ENCODE measurements around the gene SEPTIN2.

DNA sequence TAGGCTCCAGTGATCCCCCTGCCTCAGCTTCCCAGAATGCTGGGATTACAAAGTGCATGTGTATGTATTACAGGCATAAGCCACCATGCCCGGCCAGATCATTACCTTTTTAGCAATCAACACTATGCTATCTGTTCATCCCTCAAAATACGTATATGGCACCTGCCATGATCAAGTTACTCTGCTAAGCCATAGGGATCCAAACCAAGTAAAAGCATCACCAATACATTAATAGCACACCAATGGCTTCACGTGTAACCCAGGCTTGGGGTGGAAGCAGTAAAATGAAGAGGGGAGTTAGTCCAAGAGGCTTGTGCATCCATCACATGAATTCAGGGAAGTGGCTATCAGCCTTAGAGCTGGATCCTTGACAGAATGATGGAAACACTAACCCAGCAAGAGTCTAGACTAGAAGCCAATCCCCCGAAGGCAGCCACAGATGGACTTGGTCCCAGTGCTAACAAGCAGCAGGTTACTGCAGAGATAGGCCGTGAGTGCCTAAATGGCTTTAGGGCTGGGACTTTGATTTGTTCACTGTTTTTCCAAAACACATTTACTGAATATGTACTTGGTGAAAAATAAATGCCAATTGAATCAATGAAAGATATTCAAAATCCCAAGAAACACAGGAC is 11.6 kb upstream of the SEPTIN2 start:
- TF ChIP-seq, protein P1, sequence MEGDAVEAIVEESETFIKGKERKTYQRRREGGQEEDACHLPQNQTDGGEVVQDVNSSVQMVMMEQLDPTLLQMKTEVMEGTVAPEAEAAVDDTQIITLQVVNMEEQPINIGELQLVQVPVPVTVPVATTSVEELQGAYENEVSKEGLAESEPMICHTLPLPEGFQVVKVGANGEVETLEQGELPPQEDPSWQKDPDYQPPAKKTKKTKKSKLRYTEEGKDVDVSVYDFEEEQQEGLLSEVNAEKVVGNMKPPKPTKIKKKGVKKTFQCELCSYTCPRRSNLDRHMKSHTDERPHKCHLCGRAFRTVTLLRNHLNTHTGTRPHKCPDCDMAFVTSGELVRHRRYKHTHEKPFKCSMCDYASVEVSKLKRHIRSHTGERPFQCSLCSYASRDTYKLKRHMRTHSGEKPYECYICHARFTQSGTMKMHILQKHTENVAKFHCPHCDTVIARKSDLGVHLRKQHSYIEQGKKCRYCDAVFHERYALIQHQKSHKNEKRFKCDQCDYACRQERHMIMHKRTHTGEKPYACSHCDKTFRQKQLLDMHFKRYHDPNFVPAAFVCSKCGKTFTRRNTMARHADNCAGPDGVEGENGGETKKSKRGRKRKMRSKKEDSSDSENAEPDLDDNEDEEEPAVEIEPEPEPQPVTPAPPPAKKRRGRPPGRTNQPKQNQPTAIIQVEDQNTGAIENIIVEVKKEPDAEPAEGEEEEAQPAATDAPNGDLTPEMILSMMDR (IDR thresholded peaks at IDR 0.05): no peak
- no peak for TF ChIP-seq EP300 (IDR thresholded peaks at IDR 0.05)
